ENCODE measurements around the gene ACAN.

- TF ChIP-seq POLR2AphosphoS5 (IDR thresholded peaks at IDR 0.05), result no peak
- TF ChIP-seq CTCF (IDR thresholded peaks at IDR 0.05), result no peak
- TF ChIP-seq POLR2A (IDR thresholded peaks at IDR 0.05), result no peak
Observed at GRCh38 chr15:88880944-88881740, 77.9 kb downstream of the ACAN start.
